SW480 (cell line): ENCODE data around the gene QDPR.
A peak's percentile ranks its signal among the peaks of the same experiment; 100 is the strongest.

ENCODE experiments used
- DNase-seq: peaks from one replicate; pipeline ENCODE4 v3.0.0-alpha.2; 2016; ENCODE audit warnings: low spot score

The QDPR gene

DNA sequence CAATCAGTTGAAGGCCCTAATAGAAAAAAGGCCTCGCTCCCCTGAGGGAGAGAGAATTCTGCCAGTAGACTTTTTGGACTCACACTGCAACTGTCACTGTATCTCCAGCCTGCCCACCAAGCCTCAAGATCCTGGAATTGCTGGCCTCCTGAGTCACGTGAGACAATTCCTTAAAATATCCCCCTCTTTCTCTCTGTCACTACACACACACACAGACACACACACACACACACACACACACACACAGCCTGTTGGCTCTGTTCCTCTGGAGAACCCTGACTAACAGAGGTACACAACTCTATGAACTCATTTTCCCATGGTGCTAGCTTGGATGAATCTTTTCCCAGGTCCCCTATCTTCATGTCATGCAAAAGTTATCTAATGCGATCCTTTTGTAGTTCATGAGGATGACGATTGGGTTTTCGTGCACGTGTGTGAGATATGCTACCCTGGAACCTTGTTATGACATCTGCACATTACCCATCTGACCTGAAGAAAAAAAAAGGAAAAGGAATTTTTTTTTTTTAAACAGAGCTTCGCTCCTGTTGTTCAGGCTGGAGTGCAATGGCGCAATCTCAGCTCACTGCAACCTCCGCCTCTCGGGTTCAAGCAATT is 16.8 kb upstream of the QDPR start:
- no peak for DNase-seq

DNA sequence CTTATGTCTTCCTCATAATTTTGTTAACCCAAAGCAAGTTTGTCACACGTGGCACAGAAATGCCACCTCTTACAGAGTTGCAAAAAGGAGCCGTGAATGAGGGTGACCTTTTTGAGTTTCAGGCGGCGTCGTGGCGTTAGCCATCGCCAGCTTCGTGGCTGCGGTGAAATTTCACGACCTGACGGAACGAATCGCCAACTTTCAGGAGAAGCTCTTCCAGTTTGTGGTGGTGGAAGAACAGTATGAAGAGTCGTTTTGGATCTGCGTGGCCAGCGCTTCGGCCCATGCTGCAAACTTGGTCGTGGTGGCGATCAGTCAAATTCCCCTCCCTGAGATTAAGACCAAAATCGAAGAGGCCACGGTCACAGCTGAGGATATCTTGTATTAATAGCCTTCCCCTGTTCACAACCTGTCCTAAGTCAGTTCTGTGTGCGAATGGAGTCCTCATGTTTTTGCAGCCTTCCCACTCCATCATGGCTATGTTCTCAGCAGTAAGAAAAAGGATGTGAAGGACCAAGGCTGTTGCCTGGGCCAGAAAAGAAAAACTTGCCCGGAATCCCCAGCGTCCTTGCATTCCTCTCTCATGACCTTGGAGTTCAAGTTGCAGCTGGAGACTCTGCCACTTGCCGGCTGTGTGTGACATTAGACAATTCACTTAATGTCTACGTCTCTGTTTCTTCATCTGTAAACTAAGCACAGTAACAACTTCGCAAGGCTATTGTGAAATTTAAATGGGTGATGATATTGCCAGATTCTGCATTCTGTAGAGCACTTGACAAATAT is 15.0 kb upstream of the QDPR start:
- DNase-seq, result no peak

GRCh38 chr4:17523662-17524061 is 11.8 kb upstream of the QDPR start:
- DNase-seq, result no peak

DNA sequence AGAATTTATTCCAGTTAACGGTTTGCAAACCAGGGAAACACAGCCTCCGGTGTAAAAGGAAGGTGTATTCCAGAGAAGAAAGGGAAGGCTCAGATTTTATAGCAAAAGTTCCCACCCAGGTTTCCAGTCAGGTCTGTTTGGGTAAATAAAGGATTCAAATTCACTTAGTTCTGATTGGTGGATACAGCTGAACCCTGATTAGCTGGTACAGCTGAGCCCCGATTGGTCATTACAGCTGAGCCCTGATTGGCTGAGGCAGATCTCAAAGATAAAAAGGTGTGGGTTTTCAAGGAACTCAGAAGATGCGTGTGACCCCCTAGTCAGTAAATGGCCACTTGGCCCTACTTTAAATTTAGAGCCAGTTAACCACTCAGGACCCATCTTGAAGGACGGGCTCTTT is 9.7 kb upstream of the QDPR start:
- DNase-seq, result no peak

- DNase-seq, result no peak
These were observed 5.8 kb upstream of the QDPR start for GRCh38 chr4:17517664-17518063.

DNA sequence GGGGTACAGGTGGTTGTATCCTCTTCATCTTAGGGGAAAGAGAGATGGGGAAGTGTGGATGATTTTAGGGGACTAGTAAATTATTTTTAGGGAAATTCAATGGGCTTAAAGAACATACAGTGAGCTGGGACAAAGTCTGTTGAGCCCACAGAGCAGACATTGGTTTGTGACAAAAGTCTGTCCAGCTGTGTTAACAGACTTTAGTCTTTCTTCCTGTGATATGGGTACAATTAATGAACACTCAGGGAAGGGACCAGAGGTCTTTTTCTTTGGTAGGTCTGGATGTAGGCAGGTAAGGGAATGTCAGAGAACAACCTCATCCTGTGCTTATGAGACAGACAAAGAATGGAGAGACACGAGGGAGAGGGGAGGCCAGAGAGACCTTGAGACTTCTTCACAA is 5.1 kb upstream of the QDPR start:
- no peak for DNase-seq

GRCh38 chr4:17515445-17516407 is 3.8 kb upstream of the QDPR start:
- no peak for DNase-seq

- no peak for DNase-seq
These were observed 3.0 kb upstream of the QDPR start, which contains the start of gene CLRN2 for GRCh38 chr4:17514865-17515264. TSS of gene CLRN2 (plus strand) at chr4:17515165. CDS start at chr4:17515267, 102 bp downstream.

DNA sequence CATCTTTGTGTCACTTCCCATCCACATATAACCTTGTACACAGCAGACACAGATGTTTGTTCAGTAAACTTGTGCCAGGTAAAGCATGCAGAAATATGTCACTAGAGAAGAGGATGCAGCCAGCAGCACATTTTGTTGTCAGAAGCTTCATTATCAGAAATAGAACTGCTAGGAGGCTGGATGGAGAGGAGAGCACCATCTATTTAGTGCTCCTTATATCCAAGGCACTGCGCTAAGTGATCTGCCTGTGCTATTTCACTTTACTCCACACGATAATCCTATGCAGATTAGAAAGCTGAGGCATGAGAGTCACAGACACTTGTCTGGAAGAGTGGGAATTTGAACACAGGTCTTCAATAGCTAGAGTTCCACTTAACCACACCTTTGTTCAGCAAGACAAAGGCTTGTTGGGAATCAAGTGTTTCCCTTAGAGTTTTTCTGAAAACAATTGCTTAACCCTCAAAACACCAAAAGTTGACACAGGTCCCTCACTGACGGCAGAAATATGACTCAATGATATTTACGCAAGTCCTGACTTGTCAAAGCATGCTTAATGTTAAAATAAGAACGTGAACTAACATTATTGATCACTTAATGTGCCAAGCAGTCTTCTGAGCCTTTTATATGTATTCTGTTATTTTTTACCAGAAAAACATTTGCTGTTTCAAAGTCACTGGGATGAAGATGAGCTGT is 1.2 kb upstream of the QDPR start:
- DNase-seq, result no peak

DNA sequence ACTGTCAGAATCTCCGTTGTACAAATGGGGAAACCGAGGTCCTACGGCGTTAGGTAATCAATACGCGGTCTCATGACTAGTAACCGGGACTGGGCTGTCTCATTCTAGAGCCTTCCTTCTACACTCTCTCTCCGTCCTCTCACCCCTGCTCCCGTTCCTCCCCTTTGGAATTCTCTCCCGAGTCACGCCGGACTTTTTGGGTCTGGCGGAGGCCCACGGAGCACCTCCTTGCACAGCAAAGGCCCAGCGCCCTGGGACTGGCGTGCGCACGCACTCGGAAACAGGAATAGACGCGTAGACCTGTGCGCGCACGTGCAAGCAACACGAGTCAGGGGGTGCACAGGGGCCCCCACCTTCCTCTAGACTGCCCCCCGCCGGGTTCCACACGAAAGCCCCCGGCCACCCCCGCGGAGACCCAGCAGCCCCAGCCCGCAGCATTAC is 361 bp downstream of the QDPR start:
- peak; percentile 34 for DNase-seq

GRCh38 chr4:17511051-17511450 is 839 bp downstream of the QDPR start:
- no peak for DNase-seq

DNA sequence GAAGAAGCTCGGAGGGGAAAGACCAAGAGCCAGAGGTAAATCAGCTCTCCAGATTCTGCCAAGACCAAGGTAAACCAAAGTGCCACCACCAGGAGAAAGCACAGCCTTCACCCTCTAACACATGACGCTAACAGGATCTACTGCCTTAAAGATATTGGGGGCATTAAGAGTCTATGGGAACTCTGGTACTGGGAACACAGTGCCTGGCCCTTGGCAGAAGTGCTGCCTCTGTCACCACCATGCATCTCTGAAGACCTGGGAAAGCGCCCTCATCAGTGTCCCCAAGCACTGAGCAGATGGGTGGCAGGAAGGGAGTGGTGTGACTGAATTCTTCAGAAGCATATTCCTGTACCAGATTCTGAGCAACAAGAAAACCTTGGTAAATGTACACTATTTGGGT is 1.3 kb downstream of the QDPR start:
- no peak for DNase-seq

DNA sequence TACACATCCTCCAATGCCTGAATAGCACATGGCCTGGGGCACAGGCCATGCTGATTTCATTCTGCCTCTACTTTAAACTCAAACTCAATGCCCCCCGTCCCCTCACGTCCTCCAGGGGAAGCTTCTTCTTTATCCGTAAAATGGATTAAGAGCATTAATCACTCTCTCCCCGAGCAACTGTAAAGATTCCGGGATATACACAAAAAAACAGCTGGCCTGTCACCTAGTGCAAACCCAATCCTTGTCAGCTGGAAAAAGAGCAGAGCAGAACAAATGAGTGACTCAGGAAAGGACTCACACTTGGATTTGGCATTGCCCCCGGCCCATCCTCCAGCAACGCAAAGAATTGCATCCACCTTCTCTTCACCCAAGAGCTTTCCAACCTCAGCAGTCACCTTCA is 7.8 kb downstream of the QDPR start:
- no peak for DNase-seq

DNA sequence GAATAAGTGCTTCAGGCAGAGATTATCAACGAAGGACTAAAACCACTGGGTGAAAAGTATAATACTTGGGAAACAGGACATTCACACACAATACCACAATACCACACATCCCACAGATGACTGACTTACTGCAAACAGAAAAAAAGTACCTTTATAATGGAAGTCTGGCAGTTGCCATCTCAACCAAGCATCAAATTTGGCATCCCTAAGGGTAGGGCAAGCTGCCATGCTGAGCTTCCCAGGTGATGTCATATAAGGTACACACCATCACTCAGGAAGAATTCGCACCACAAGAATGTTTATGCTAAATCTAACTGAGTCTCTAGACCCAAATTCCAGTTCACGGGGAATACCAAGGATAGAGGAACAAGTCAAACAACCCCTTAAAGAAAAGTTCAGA is 9.1 kb downstream of the QDPR start:
- DNase-seq, result no peak

DNA sequence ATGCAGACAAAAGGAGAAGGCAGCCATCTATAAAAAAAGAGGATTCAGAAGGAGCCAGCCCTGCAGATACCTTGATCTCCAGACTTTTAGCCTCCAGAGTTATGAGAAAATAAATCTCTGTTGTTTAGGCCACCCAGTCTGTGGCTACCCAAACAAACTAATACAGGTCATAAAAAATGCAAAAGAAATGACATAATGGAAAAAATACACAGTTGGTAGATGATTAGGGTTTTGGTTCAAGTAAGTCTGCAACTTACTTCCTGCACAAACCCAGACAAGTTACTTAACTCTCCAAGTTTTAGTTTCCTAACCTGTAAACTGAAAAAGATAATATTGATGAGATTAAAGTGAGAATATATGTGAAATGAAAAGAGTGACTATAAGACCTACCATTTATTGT is 11.3 kb downstream of the QDPR start:
- DNase-seq, result no peak

DNA sequence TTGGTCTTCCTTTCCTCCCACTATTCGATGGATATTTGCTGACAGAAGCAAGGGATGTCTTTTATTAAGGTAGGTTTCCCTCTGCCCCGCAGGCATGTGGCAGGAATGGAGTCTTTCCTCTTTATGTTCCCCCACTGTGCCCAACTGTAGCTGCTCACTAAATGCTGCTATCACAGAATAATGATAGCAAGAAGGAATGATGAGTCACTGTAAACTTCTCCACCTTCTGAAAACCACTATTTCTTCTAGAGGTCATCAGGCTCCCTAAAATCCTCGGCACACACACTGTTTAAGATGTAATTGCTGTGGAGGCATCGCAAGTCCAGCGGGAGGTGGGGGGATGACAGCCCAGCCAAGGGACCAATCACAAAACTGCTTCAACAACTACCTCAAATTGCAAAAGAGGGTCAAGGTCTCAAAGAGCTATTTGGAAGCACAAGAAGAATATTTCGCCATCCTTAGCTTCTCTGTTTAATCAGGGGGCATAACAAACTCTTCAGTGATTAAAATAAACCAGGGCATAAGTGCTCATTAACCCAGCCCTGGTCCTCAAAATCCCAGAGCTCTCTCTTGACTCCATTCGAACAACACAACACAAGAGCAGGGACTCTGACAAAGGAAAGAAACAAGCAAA is 13.9 kb downstream of the QDPR start:
- no peak for DNase-seq

GRCh38 chr4:17494258-17495190 is 17.4 kb downstream of the QDPR start:
- peak; percentile 38 for DNase-seq

- DNase-seq, result no peak
These were observed 18.3 kb downstream of the QDPR start for GRCh38 chr4:17493619-17494018.

GRCh38 chr4:17492876-17493275 is 19.0 kb downstream of the QDPR start:
- no peak for DNase-seq

GRCh38 chr4:17492058-17492741 is 19.7 kb downstream of the QDPR start:
- DNase-seq, result no peak
